IPS-15b (cell line): ENCODE measurements around the gene EYS.

Experiments used
- H3K27me3 ChIP-seq: one replicate; pipeline ENCODE4 v1.6.1; 2013; ENCODE audit warnings: low read length; ENCODE audit not compliant: control insufficient read depth, insufficient read depth
- H3K36me3 ChIP-seq: one replicate; pipeline ENCODE4 v1.6.1; 2013; ENCODE audit warnings: low read length; ENCODE audit not compliant: control insufficient read depth, insufficient read depth
- H3K4me1 ChIP-seq: one replicate; pipeline ENCODE4 v1.6.1; 2013; ENCODE audit warnings: mild to moderate bottlenecking, low read length; ENCODE audit not compliant: control insufficient read depth, insufficient read depth
- H3K4me3 ChIP-seq: one replicate; pipeline ENCODE4 v1.5.1; 2013; ENCODE audit warnings: low read depth, low read length
- H3K9ac ChIP-seq: one replicate; pipeline ENCODE4 v1.6.1; 2013; ENCODE audit warnings: low read depth, mild to moderate bottlenecking, low read length
- H3K9me3 ChIP-seq: one replicate; pipeline ENCODE4 v1.6.1; 2013; ENCODE audit warnings: mild to moderate bottlenecking, low read length; ENCODE audit not compliant: control insufficient read depth, insufficient read depth

EYS gene

GRCh38 chr6:63709148-63709547, 1997.9 kb downstream of the EYS start:
- no peak overlapping the region for H3K9ac ChIP-seq
- H3K27me3 ChIP-seq: no peaks in the 10 kb centered on the region
- peaks cover 15% of the 10 kb centered on the region for H3K36me3 ChIP-seq

GRCh38 chr6:63708631-63709030, 1998.4 kb downstream of the EYS start:
- Histone ChIP-seq H3K4me3 (no peak overlapping the region), H3K27me3 (no peaks in the 10 kb centered on the region), H3K4me1 (no peaks in the 10 kb centered on the region), H3K36me3 (peaks cover 15% of the 10 kb centered on the region), H3K9ac (no peak overlapping the region), H3K9me3 (no peaks in the 10 kb centered on the region)

More at GRCh38 chr6:63709148-63709547, 1997.9 kb downstream of the EYS start:
- Histone ChIP-seq H3K4me1 (no peaks in the 10 kb centered on the region), H3K9me3 (no peaks in the 10 kb centered on the region), H3K4me3 (no peak overlapping the region)

GRCh38 chr6:63706630-63707029, 2000.4 kb downstream of the EYS start:
- Histone ChIP-seq H3K4me1 (no peaks in the 10 kb centered on the region), H3K9me3 (no peaks in the 10 kb centered on the region), H3K4me3 (no peak overlapping the region), H3K36me3 (peaks cover 13% of the 10 kb centered on the region), H3K9ac (no peak overlapping the region), H3K27me3 (no peaks in the 10 kb centered on the region)

GRCh38 chr6:63705707-63706106, 2001.3 kb downstream of the EYS start:
- Histone ChIP-seq H3K27me3 (no peaks in the 10 kb centered on the region), H3K4me1 (no peaks in the 10 kb centered on the region), H3K36me3 (peaks cover 6% of the 10 kb centered on the region), H3K9ac (no peak overlapping the region), H3K9me3 (no peaks in the 10 kb centered on the region), H3K4me3 (no peak overlapping the region)

GRCh38 chr6:63690221-63690620, 2016.8 kb downstream of the EYS start:
- H3K4me1 ChIP-seq: no peaks in the 10 kb centered on the region
- no peaks in the 10 kb centered on the region for H3K36me3 ChIP-seq
- no peak overlapping the region for H3K4me3 ChIP-seq
- H3K9ac ChIP-seq: no peak overlapping the region
- no peaks in the 10 kb centered on the region for H3K27me3 ChIP-seq
- no peaks in the 10 kb centered on the region for H3K9me3 ChIP-seq

- Histone ChIP-seq H3K4me1 (no peaks in the 10 kb centered on the region), H3K4me3 (no peak overlapping the region)
Observed at GRCh38 chr6:63689421-63689820, 2017.6 kb downstream of the EYS start.

GRCh38 chr6:63685446-63686379, 2021.3 kb downstream of the EYS start:
- Histone ChIP-seq H3K4me3 (no peak overlapping the region), H3K27me3 (no peaks in the 10 kb centered on the region), H3K9ac (no peak overlapping the region), H3K4me1 (no peaks in the 10 kb centered on the region), H3K9me3 (no peaks in the 10 kb centered on the region), H3K36me3 (no peaks in the 10 kb centered on the region)

More at GRCh38 chr6:63689421-63689820, 2017.6 kb downstream of the EYS start:
- Histone ChIP-seq H3K9ac (no peak overlapping the region), H3K9me3 (no peaks in the 10 kb centered on the region), H3K27me3 (no peaks in the 10 kb centered on the region), H3K36me3 (no peaks in the 10 kb centered on the region)

GRCh38 chr6:63683071-63683603, 2023.9 kb downstream of the EYS start:
- Histone ChIP-seq H3K4me1 (peaks cover 3% of the 10 kb centered on the region), H3K36me3 (no peaks in the 10 kb centered on the region), H3K9me3 (no peaks in the 10 kb centered on the region), H3K4me3 (no peak overlapping the region), H3K27me3 (no peaks in the 10 kb centered on the region), H3K9ac (no peak overlapping the region)

GRCh38 chr6:63677282-63677681, 2029.7 kb downstream of the EYS start:
- Histone ChIP-seq H3K36me3 (no peaks in the 10 kb centered on the region), H3K4me3 (no peak overlapping the region), H3K9ac (no peak overlapping the region), H3K4me1 (peaks cover 26% of the 10 kb centered on the region), H3K9me3 (no peaks in the 10 kb centered on the region), H3K27me3 (no peaks in the 10 kb centered on the region)

GRCh38 chr6:63676412-63677114, 2030.5 kb downstream of the EYS start:
- H3K9ac ChIP-seq: no peak overlapping the region
- H3K4me3 ChIP-seq: no peak overlapping the region
- peaks cover 26% of the 10 kb centered on the region for H3K4me1 ChIP-seq
- H3K36me3 ChIP-seq: no peaks in the 10 kb centered on the region
- H3K27me3 ChIP-seq: no peaks in the 10 kb centered on the region
- no peaks in the 10 kb centered on the region for H3K9me3 ChIP-seq

- no peaks in the 10 kb centered on the region for H3K9me3 ChIP-seq
- no peak overlapping the region for H3K9ac ChIP-seq
- no peak overlapping the region for H3K4me3 ChIP-seq
- H3K4me1 ChIP-seq: peaks cover 26% of the 10 kb centered on the region
- H3K27me3 ChIP-seq: no peaks in the 10 kb centered on the region
- no peaks in the 10 kb centered on the region for H3K36me3 ChIP-seq
Observed at GRCh38 chr6:63675138-63675537, 2031.9 kb downstream of the EYS start.
